Omental fat pad (tissue), 4 donors: ENCODE results near the gene HSD17B10. TPM values are rescaled to one million over a fixed set of nuclear protein-coding genes. Genes with fewer than 3 reads are reported as not detected.
"Not testable (repeated sequence)": the region's sequence is repeated elsewhere in the genome, so short reads cannot be mapped to it uniquely, and the experiment has no call there.

Experiments
- ATAC-seq: fragments of 150-250 bp; one replicate; pipeline ENCODE4 v1.9.1; 2016; ENCODE audit warnings: mild to moderate bottlenecking, moderate library complexity; ENCODE audit not compliant: low FRiP score
- DNase-seq: peaks from one replicate; pipeline ENCODE4 v3.0.0-alpha.2; 2019; ENCODE audit warnings: low spot score
- total RNA-seq, 4 donors: library from RNA; depleted of rRNA; stranded (reverse); fragments of >200 nt; gene quantifications; one replicate each; pipeline ENCODE4 v1.1.0, GENCODE V29; 2016
- TF ChIP-seq, protein P1 (sequence below), 3 donors: fragments of 450-650 bp; IDR thresholded peaks; one replicate each; pipeline ENCODE4 v1.5.1; 2016 to 2017; ENCODE audit warnings: antibody characterized with exemption in 3 of 3, mild to moderate bottlenecking in 3 of 3, moderate library complexity in 2 of 3

The HSD17B10 gene
- total RNA-seq, 4 donors from 2014 or later, result 69.7 to 92.0 (median 80.7) TPM

GRCh38 chrX:53422086-53422860 lies 11.9 kb downstream of the HSD17B10 start, which contains the start of gene SMC1A:
Gene SMC1A (minus strand): TSS chrX:53422654. CDS start chrX:53422600, 54 bp downstream.
- TF ChIP-seq, protein P1, sequence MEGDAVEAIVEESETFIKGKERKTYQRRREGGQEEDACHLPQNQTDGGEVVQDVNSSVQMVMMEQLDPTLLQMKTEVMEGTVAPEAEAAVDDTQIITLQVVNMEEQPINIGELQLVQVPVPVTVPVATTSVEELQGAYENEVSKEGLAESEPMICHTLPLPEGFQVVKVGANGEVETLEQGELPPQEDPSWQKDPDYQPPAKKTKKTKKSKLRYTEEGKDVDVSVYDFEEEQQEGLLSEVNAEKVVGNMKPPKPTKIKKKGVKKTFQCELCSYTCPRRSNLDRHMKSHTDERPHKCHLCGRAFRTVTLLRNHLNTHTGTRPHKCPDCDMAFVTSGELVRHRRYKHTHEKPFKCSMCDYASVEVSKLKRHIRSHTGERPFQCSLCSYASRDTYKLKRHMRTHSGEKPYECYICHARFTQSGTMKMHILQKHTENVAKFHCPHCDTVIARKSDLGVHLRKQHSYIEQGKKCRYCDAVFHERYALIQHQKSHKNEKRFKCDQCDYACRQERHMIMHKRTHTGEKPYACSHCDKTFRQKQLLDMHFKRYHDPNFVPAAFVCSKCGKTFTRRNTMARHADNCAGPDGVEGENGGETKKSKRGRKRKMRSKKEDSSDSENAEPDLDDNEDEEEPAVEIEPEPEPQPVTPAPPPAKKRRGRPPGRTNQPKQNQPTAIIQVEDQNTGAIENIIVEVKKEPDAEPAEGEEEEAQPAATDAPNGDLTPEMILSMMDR (IDR thresholded peaks at IDR 0.05), result no peak
- DNase-seq (peak; percentile 93), ATAC-seq (peak; percentile 95)

GRCh38 chrX:53421772-53422085 lies 12.4 kb downstream of the HSD17B10 start:
- no peak for ATAC-seq
- no peak for DNase-seq
- TF ChIP-seq, protein P1 (IDR thresholded peaks at IDR 0.05), result no peak

DNA sequence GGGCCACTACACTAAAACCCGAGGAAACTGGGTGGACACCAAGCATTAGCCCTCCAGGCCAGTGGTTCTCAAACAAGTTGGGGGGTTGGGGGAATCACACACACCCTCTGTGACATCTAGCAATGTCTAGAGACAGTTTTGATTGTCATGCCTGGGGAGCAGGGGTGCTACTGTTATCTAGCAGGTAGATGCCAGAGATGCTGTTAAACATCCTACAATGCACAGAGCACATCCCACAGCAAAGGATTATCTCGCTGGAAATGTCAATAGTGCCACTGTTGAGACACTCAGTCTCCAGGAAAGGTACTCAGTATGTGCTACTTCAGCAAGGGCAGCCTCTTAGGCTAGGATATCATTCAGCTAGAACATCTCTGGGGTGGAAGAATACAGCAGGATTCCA lies 13.0 kb downstream of the HSD17B10 start:
- TF ChIP-seq, protein P1 (IDR thresholded peaks at IDR 0.05), result no peak
- ATAC-seq, result no peak
- no peak for DNase-seq

GRCh38 chrX:53420351-53420750 lies 13.8 kb downstream of the HSD17B10 start:
- ATAC-seq, DNase-seq: not testable (repeated sequence)

- DNase-seq (no peak), ATAC-seq (no peak)
- TF ChIP-seq, protein P1 (IDR thresholded peaks at IDR 0.05), result no peak
These were observed 21.7 kb downstream of the HSD17B10 start for GRCh38 chrX:53412446-53412845.

- no peak for ATAC-seq
These were observed 30.6 kb downstream of the HSD17B10 start for GRCh38 chrX:53403535-53403934.

GRCh38 chrX:53398216-53398615 lies 36.0 kb downstream of the HSD17B10 start:
- TF ChIP-seq, protein P1 (IDR thresholded peaks at IDR 0.05), result no peak
- DNase-seq (no peak), ATAC-seq (no peak)

More at GRCh38 chrX:53403535-53403934, 30.6 kb downstream of the HSD17B10 start:
- DNase-seq, result no peak
- TF ChIP-seq, protein P1 (IDR thresholded peaks at IDR 0.05), result no peak
